GM19035 (cell line): ENCODE results near the gene GYS1.
"Not testable (repeated sequence)": the region's sequence is repeated elsewhere in the genome, so short reads cannot be mapped to it uniquely, and the experiment has no call there.

Experiments used
- ATAC-seq: cut with Tn5 transposase; IDR thresholded peaks from one replicate; pipeline ENCODE4 v1.9.1; 2021; ENCODE audit not compliant: unreplicated experiment

The GYS1 gene

GRCh38 chr19:49018388-49019241 is 25.5 kb upstream of the GYS1 start:
- ATAC-seq = not testable (repeated sequence)

DNA sequence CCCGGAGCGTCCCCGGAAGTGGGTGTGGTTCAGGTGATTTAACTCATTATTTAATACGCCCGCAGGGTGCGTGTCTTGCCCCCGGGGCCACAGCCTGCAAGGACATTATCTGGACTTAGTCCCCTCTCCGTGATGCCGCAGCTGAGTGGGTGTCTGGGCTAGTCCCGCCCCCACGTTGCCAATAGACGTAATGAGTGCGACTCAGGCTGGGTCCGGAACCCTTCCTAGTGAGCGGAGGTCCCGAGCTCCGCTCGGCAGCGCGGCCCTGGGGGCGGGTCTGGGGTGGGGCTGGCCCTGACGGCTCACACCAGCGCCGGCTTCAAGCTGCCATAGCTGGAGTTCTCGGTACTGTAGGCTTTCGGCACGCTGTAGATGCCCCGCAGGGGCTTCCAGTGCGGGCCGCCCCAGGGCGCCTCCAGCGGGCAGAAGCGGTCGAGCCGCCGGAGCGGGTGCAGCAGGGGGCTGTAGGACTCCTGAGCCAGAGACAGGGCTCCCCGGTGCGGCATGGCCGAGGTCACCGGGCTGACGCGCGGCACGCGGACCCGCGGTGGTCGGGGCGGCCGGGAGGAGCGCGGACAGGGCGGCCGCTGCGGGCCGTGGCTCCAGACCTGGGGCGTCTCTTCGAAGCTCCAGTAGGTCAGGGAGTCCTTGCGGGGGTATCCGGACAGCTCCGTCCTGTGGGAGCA is 24.7 kb upstream of the GYS1 start:
- peak; percentile 43 for ATAC-seq

- no peak for ATAC-seq
Measured at GRCh38 chr19:49017041-49017665, 24.0 kb upstream of the GYS1 start, which contains the start of gene LHB. Gene LHB (minus strand): TSS chr19:49017091. CDS start chr19:49017081, 10 bp downstream.

GRCh38 chr19:49016067-49016839 is 23.1 kb upstream of the GYS1 start:
- no peak for ATAC-seq

DNA sequence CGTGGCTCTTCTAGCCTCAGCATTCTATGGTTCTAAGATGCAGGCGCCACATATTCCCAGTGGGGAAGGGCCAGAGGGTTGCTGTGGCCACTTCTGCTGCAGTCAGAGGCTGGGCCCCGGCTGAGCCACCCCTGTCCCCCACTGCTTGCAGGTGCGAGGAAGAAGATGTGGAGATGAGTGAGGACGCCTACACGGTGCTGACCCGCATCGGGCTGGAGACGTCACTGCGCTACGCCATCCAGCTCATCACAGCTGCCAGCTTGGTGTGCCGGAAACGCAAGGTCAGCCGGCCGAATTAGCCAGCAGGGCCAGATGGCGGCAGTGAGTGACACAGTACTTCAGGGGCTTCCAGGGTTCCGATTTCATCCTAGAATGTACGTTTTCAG is 21.8 kb upstream of the GYS1 start:
- no peak for ATAC-seq

GRCh38 chr19:49014123-49014869 is 21.2 kb upstream of the GYS1 start:
- no peak for ATAC-seq

DNA sequence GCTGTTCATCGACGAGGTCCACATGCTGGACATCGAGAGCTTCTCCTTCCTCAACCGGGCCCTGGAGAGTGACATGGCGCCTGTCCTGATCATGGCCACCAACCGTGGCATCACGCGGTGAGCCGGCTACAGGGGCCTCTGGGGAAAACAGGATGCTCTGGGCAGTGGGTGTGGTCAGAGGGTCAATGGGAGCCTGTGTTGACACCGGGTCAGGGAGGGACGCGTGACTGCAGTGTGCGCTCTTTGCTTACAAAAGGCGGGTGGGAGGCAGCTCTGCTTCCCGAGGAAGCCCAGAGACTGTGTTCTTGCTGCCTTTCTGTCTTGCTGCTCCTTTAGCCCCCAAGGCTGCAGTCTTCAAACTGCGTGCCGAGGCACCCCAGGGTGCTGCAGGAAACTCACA is 18.1 kb upstream of the GYS1 start:
- ATAC-seq = no peak

- no peak for ATAC-seq
Measured at GRCh38 chr19:49010453-49010852, 17.3 kb upstream of the GYS1 start.

DNA sequence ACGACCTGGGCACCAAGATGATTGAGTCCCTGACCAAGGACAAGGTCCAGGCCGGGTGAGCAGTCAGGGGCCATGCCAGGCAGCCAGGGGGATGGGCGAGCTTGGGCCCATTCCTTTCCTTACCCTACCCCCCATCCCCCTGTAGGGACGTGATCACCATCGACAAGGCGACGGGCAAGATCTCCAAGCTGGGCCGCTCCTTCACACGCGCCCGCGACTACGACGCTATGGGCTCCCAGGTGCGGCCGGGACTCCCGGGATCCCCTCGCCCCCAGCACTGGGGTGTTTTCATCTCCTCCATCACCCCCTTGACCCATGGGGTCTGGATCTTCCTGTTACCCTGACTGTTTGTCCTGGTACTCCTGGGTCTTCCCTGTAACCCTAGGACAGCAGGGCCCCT is 16.7 kb upstream of the GYS1 start:
- ATAC-seq = no peak

GRCh38 chr19:49006905-49007304 is 13.8 kb upstream of the GYS1 start:
- ATAC-seq = no peak

DNA sequence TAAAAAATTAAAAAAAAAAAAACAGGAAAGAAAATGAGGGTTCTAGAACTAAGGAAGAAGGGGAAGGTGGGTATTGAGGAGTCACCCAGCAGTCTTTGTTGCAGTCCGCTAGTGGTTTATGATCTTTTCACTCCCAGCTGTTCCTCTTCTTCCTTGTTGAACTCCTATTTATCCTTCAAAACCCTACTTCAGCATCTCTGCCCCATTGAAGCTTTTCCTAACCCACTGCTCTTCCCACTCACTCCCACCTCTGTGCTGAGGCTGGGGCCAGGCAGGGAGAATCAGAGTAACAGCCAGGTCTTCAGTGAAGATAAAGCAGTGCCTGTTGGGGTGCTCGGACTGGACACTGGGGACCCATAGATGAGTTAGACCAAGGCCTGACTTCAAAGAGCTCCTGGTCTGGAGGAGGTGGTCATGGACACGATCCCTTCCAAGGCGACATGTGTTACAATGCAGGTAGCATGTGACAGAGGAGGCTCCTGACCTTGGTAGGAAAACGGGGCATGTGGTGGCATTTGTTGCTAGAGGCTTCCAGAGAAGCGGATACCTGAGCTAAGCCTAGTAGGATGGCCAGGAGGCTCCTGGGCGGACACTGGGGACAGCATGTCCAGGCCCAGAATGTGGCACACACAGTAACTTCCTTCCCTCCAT is 12.0 kb upstream of the GYS1 start:
- no peak for ATAC-seq

DNA sequence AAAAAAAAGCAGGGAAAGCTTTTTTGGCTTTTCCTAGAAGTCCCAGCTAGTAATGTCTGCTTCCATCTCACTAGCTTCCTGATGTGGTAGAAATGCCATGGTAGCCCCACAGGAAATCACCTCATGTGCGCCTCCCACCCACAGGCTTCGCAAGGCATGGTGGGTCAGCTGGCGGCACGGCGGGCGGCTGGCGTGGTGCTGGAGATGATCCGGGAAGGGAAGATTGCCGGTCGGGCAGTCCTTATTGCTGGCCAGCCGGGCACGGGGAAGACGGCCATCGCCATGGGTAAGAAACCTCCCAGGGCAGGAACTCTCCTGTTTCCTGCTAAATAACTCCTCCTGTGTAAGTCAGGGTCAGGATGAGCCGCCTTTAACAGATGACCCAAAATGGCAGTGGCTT is 11.0 kb upstream of the GYS1 start:
- no peak for ATAC-seq

DNA sequence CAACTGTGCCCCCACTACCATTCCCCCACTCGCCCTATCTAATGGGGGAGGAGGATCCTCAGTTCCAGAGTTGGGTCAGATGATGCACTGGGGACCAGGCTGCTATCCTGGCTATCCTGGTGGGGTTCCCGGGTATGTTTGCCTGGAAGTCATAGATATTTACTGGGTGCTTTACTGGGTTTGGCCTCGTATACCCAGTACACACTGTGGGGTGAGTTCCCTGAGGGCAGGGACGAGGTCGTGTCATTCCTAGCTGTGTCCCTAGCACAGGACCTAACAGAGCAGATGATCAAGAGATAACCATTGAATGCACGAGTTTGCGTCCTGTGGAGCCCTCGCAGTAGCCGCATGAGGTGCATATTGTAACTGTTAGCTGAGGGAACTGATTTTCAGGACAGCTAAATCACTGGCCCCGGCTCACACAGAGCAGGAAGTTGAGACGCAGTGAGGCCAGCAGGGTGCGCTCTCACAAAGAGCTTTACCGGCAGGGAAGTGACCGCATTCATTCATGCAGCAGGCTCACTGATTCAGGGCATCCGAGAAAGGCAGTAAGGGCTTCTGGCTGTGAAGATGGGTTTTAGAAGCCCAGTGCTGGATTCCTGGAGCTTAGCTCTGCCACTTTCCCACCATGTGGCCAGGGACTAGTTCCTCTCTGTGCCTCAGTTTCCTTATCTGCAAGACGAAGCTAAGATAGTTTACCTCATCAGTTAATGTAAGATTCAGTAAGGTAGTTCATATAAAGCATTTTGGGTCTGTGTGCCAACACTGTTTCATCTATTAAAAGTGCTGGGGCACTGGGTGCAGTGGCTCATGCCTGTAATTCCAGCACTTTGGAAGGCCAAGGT is 6.6 kb upstream of the GYS1 start:
- no peak for ATAC-seq

DNA sequence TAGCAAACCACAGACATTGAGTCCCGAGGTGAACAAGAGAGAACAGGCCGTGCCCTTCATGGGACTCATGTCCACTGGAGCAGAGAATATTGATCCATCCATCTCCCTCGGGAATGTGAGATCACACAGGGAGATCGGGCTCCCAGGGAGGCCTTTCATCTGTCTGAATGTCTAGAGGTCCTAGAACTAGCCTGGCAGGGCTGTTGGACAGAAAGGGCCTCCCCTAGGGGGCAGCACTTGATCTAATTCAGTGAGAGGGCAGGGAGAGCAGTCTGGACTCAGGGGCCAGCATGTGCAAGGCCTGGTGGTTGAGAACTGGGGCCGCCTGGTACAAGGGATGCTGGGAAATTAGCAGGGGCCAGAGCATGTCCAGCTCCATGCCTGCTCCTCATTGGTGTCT is 4.9 kb upstream of the GYS1 start:
- no peak for ATAC-seq

- no peak for ATAC-seq
Measured at GRCh38 chr19:48994035-48994386, 902 bp upstream of the GYS1 start.

DNA sequence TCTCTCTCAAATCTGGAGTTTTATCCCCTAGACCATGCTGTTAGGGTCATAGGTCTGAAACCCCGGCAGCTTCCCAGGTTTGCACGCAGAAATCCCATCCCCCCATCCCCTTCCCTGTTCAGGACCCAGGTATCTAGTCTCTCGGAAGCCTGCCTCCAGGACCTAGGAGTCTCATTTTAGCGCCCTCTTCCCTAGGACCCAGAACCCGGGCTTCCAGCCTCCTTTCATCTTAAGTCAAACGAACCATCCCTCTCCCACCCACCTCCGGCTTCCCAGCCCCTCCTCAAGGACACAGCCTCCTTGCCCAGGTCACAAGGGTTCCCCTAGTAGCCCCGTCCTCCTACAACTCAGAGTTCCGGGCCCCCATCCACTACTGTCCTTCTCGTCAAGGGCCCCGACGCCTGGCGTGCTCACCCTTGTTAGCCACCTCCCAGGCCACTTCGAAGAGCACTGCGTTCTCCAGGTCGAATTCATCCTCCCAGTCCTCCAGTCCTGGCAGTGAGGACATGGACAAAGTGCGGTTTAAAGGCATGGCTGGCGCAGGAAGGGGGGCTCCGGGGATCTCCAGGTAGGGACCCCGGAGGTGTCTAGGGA is 431 bp downstream of the GYS1 start:
- ATAC-seq = peak; percentile 3

DNA sequence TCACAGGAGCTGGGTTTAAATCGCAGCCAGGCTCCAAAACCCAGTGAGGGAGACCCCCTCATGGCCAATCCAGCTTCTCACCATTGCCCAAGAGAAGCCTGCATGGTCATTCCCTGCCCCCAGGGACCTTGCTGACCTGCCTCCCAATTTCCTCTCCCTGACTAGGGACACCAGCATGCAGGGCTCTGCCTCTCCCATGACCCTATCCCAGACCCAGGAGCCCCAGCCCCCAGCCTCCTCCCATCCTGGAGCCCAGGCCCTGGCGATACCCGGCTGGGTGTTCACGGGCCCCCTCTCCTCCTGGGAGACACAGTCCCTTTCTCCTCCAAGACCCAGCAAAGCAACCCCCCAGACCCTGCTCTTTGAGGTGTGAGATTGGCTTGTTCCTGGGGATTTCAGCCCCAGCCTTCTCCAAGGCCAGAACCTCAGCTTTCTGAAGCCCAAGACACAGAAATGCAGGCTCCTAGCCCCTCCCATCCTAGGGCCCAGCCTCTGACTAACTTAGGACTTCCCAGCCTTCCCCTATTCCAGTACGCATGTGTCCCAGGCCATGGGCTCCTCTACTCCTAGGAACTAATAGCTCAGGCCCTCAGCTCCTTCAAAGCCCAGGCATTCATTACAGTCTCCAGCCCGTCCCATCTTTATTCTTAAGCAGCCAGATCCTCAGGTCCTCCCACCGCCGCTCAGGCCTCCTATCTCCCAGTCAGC is 1.1 kb downstream of the GYS1 start:
- ATAC-seq = no peak

DNA sequence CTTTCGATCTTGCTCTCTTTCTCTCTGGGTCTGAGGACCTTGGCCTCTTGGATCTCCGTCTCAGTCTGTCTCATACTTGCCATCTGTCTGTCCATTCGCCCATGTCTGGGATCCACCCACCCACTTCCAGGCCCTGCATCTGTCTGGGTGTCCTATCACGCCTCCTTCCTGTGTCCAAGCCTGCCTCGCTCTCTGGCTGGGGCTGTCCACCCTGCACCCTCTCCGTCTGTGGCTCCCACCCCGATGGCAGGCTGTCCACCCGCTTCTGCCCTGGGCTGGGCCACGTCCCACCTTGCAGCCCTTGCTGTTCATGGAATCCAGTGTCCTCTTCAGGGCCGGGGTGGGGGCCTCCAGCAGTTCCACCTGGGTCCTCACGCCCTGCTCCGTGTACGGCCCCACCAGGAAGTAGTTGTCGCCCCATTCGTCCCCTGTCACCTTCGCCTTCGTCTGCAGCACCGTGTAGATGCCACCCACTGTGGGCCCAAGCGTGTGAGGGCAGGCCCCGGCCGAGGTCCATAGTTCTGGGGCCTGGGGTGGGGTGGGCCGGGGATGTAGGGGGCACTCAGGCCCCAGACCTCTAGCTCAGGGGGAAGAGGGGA is 2.0 kb downstream of the GYS1 start:
- ATAC-seq = no peak
